Stimulated activated CD4-positive, alpha-beta T cell treated with anti-CD3 and anti-CD28 coated beads, Interleukin-15, amount 100 ng/mL, for 48 hours (primary cell): Measurements from ENCODE around the gene MUC20.
"Not testable (repeated sequence)": the region's sequence is repeated elsewhere in the genome, so short reads cannot be mapped to it uniquely, and the experiment has no call there.

ENCODE experiments used
- DNase-seq, 2 donors: peaks; one replicate each; pipeline ENCODE4 v3.0.0-alpha.2; 2020; ENCODE audit warnings: low read depth in 2 of 2

Gene MUC20

DNA sequence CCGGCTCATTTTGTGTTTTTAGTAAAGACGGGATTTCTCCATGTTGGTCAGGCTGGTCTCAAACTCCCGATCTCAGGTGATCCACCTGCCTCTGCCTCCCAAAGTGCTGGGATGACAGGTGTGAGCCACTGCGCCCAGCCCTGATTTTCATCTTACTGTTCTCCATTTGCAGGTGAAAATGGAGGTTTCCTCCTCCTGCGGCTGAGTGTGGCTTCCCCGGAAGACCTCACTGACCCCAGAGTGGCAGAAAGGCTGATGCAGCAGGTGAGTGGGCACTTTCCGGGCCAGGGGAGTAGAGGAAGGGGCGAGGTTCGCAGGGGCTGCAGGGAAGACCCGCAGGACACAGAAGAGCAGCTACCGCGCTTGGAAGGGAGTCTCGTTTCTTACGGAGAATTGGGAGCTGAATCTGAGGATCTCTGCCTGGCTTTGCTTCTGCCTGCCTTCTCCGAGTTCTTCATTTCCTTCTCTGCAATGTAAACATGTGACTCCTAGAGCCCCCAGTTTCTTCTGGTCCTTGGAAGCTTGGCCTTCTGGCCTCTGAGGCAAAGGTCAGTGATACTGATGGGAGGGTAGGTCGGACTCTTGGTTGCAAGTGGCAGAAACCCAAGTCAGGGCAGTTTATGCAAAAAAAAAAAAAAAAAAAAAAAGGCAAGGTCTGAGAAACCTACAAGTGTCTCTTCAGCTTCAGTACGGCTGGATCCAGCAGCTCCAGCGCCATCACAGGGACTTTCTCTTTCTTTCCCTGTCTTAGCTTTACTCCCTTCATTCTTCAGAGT is 8.9 kb downstream of the MUC20 start:
- DNase-seq, result no peak

GRCh38 chr3:195731356-195731905 is 10.7 kb downstream of the MUC20 start:
- no peak for DNase-seq

- no peak for DNase-seq
Observed at GRCh38 chr3:195732940-195733339, 12.2 kb downstream of the MUC20 start.

DNA sequence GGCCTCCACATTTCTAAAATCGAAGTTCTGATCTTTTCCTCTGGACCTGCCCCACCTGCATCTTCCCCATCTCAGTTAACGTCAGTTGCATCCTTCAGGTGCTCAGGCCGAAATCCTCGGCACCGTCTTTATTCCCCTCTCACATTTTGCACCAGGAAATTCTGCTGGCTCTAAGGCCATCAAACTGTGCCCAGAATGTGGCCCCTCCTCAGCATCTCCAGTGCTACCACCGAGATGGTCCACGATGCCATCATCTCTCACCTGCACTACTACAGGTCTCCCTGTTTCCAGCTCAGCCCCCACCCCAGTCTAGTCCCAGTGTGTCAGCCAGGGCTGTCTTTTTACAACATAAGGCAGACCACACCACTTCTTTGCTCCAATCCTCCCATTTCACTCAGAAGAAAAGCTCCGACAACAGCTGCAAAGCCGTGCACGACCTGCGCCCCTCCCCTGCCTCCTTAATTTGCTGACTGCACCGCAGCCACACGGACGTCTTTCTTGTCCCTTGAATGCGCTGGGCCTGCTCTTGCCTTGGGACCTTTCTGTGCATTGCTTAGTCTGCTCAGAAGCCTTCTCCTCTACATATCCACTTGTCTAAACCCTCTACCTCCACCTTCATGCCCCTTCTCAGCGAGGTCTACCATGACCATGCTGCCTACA is 14.4 kb downstream of the MUC20 start:
- no peak for DNase-seq

DNA sequence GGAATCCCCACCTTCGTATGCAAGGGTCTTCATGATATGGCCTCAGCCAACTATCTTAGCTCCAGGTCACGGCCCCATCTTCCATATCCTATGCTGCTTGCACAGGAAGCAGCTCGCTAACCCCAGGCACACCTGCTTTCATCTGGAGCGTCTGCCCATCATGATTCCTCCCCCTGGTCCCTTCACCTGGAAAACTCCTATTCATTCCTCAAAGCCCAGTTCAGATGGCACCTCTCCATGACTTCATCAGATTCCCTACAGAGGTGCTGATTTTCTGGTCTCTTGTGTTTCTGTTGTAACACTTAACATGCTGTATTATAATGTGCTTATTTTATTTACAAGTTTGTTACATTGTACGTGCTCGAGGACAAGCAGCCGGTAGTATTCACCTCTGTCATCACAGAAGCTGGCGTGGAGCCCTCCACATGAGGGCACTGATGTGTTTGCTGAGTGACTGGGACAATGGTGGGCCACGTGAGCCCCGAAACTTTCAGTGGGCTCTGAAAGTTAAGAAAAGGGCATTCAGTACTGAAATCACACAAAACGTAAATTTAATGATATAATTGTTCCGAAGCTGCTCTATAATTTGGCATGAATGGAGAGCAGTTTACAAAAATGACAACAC is 16.2 kb downstream of the MUC20 start:
- no peak for DNase-seq

DNA sequence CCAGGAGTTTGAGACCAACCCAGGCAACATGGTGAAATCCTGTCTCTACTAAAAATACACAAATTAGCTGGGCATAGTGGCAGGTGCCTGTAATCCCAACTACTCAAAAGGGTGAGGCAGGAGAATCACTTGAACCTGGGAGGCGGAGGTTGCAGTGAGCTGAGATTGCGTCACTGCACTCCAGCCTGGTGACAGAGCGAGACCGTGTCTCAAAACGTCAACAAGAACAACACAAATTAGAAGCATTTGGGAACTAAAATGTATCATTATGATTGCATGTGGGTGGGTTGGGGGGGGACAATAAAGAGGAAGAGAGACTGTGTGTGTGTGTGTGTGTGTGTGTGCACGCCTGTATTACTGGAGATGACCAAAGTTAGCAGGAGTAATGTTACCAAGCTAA is 17.0 kb downstream of the MUC20 start:
- not testable (repeated sequence) for DNase-seq

DNA sequence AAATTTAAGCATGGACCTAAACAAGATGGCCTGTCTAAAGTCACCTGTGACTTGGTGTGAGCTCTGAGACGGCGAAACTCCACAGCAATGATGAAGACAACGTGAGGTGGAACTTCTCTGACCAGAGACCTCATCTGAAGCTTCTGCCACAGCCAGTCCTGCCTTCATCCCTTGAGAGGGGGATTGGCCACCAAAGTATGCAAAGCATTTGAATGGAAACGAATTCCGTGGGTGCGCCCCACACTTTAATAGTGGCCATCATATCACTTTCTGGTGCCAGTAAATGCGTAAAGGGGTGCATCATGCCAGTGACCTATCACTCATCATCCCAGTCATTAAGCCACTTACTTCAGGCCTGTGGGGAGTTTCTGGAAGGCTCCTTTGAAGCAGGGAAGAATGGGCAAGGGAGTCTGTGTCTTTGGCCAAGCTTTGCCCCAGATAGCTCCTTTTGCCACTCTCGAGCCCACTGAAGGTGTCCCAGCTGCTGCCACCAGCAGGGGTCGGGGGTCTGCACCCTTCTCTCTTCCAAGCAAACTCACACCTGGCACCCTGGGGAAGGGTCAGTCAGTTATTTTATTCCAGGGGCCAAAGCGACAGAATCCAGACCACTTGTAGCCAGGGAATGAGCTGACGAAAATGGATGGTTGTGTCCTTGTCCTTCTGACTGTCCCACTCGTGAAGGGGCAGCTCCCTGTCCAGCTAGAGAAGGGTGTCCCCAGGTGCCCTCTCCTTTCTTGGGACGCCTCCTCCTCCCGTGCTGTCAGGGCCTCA is 17.7 kb downstream of the MUC20 start:
- DNase-seq, result no peak

DNA sequence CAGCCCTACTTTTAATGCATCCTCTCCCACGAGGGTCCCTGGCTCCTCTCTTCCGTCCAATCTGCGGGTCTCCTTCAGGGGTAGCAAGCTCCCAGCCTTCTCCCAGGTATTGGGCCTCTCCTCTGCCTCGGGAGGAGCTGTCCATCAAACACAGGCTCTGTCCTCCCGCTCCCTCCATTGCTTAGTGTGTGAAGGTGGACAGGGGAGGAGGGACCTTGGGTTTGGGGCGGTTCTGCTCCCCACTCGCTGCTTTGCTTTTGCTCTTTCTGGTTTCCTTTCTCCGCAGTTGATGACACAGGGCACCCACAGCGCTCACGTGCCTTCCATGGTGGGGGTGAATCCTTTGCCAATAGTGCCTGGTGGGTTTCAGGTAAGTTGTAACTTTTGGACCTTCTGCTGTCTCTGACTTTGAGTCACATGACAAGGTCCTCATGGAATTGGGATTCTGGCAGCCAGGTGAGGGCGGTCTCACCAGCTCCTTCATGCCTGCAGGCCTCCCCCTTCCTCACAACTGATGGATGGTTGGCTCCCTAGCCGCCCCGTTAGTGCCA is 18.9 kb downstream of the MUC20 start:
- DNase-seq, result no peak

GRCh38 chr3:195744437-195744836 is 23.7 kb downstream of the MUC20 start:
- DNase-seq, result no peak

DNA sequence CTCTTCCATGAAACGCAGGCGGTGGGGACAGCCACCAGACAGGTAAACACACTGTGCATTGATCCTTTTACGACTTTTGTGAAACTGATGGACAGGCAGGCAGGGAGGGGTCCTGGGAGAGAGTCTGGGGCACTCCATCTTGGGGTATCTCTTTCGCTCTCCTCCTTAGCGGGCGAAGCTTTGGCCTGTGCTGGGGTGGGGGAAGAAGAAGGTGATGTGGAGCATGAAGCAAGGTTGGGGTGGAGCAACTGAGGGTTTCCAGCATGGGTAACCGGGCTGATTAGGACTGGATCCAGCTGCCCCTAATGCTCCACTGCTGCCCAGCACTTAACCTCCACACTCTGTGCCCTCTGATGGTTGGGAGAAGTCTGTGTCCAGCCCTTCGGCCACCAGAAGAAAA is 25.6 kb downstream of the MUC20 start:
- no peak for DNase-seq

DNA sequence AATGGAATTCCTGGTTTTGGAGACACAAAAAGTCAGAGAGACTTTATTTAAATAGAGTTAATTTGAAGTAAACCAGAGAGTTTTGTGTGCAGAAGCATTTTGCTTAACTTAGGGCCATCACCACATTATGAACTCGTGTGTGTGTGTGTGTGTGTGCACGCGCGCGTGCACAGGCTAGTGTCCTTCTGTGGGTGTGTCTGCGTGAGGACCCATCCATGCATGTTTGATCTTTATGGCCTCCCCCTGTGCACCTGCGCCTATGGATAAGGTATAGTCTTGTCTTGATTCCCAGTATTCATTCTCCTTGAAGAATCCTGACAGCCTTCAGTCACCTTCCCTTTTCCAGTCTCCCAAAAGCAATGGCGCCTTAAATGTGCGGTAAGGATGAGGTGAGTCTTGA is 26.0 kb downstream of the MUC20 start:
- no peak for DNase-seq

DNA sequence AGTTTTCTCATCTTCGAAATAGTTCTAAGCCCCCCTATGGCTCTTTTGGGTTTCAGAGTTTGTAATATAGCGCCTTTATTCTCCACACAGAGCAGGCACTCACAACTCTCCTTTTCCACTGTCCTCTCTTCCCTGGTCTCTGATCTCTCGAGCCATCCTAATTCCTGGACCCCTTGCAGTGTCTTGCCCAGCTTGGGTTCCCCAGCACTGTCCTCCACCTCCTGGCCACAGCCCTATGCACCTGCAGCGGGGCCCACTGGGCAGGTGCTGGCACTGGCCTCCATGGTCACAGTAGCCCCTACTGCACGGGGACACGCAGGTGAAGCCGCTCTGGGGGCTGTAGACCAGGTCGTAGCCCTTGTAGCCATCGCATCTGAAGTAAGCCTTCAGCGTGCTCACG is 27.9 kb downstream of the MUC20 start:
- DNase-seq, result no peak

DNA sequence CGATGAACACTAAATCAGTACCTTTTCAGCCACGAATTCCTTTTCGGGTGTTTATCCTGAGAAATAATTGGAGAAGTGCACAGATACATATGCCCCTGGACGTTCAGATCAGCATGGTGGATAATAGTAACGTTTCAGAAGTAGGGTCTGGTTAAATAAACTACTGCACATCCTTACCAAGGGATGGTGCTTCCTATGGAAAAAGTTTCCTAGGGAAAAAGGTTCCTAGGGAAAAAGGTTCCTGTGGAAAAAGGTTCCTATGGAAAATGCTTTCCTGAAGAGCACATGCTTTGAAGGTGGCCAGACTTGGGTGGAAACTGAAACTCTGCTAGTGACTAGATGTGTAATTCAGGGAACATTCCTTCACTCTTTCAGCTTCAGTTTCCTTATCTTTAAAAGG is 28.3 kb downstream of the MUC20 start:
- not testable (repeated sequence) for DNase-seq

- DNase-seq, result no peak
Observed at GRCh38 chr3:195750797-195751520, 30.2 kb downstream of the MUC20 start.

GRCh38 chr3:195751560-195751959 is 30.8 kb downstream of the MUC20 start:
- no peak for DNase-seq

DNA sequence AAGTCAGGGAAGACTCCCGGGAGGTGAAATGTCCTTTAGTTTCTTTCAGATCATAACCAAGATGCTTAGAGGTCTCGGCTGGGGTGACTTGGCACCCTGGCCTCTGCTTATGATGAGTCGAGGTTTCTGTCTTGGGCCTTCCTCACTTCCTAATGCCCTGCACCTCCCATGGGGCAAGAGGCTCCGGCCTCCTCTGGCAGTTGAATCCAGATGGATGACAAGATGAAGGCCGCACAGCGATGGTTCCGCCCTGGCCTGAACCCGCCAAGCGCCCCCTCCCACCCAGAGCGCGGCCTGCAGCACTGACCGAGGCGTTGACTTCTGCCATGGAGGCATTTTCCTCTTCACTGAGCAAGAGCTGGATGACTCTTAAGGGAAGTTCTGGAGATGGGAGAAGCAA is 31.3 kb downstream of the MUC20 start:
- DNase-seq, result no peak

GRCh38 chr3:195752546-195753331 is 32.0 kb downstream of the MUC20 start:
- DNase-seq, result no peak

DNA sequence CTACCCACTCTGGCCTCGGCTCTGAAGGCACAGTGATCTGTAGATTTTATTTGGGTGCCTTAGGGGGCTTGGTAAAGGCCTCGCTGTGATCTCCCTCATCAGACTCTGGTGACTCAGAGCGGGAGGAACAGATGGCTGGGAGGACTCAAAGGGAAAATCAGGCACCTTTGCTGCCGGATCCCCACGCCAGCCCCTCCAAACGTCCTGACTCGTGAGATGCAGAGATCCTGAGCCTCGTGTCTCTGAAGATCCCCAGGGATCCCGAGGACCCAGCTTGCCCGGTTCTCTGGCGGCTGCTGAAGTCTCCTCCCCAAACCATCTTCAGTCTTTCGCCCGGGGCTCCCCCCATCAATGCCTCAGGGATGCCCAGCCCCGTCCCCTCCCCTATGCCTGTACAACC is 32.8 kb downstream of the MUC20 start:
- DNase-seq, result no peak

DNA sequence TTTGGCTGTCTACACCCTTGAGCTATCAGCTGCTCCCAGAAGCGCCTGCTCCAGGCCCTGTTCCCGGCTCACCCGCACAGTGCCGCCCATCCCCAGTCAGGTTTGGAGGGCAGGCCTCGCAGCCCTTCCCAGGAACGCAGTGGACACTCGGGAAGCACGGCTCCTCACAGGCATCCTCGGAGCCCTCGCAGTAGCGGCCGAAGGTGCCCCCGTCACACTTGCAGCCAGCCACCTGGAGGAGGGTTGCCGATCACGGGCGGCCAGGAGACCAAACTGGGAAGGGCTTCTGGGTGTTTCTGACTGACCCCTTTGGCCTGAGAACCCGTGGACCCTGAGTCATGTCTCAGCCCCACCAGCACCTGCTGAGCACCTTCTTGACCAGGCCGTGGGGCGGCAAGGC is 33.4 kb downstream of the MUC20 start:
- DNase-seq, result no peak

- DNase-seq, result no peak
Observed at GRCh38 chr3:195754906-195755305, 34.1 kb downstream of the MUC20 start.
